HG03520 (cell line): ENCODE results near the gene HTR3C.

Experiments
- ATAC-seq: cut with Tn5 transposase; IDR thresholded peaks from one replicate; pipeline ENCODE4 v1.9.1; 2021; ENCODE audit warnings: mild to moderate bottlenecking, moderate library complexity; ENCODE audit not compliant: unreplicated experiment

Gene HTR3C

GRCh38 chr3:184082465-184082864, 29.6 kb downstream of the HTR3C start:
- no peak for ATAC-seq

GRCh38 chr3:184085389-184085852, 32.6 kb downstream of the HTR3C start:
- no peak for ATAC-seq

GRCh38 chr3:184092199-184092598, 39.4 kb downstream of the HTR3C start:
- no peak for ATAC-seq

GRCh38 chr3:184096811-184097383, 44.0 kb downstream of the HTR3C start, which contains the start of gene HTR3E:
HTR3E (plus strand) TSS chr3:184097064; CDS start chr3:184097530, 466 bp downstream.
- no peak for ATAC-seq

- ATAC-seq, result no peak
Observed at GRCh38 chr3:184097556-184097955, 44.7 kb downstream of the HTR3C start.

- no peak for ATAC-seq
Observed at GRCh38 chr3:184099806-184100686, 47.2 kb downstream of the HTR3C start.
